ENCODE results near the gene MED7.

DNA sequence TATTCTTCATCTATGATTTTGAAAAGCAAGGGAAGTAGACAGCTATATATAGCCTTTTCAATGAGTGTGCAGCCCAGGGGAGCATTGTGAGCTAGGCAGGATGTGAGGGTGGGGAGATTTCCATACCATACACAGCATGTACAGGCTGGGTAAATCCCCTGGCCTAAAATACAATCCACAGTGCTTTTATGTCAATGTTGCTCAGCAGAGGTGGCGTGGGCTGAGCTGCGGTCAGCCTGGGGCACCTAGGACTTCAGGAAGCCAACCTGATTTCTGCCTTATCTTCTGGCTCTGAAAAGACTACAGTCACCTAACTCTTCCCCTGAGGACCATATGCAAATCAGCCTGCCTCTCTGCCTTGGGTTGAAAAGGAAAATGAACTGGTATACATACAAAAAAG is 29.7 kb upstream of the MED7 start:
- TF ChIP-seq SMC3 (IDR thresholded peaks at IDR 0.05; ENCODE audit: low read depth, low read length) (no peak), FOS (IDR thresholded peaks at IDR 0.05; ENCODE audit: low read depth, low read length) (no peak), CTCF (conservative IDR thresholded peaks at IDR 0.05; ENCODE audit: low read depth, low read length) (no peak)

All from IMR-90 (cell line).